OCI-LY7 (cell line): ENCODE measurements around the gene TRAF2. TPM values are rescaled to one million over a fixed set of nuclear protein-coding genes. Genes with fewer than 3 reads are reported as not detected.

Source experiments
- BruUV-seq: library from RNA; stranded (reverse); fragments of 400-500 nt; replicated peaks from 2 replicates; lab custom pipeline; 2021; lab: Mats Ljungman, UMichigan
- CTCF ChIA-PET: fragments of 300-600 bp; sonication (Branson Sonifier 250); formaldehyde crosslinking; loops from one replicate; lab custom pipeline; 2022; ENCODE audit warnings: antibody characterized with exemption; ENCODE audit not compliant: unreplicated experiment; lab: Charles Lee
- POLR2A ChIA-PET: fragments of 300-600 bp; sonication (Branson Sonifier 250); formaldehyde crosslinking; loops from one replicate; lab custom pipeline; 2022; ENCODE audit warnings: antibody characterized with exemption; lab: Charles Lee
- DNase-seq: peaks from one replicate; pipeline ENCODE4 v3.0.0-alpha.2; 2015; ENCODE audit warnings: low spot score
- H2AFZ ChIP-seq: fragments of 200-600 bp; sonication (generic), shearing (Covaris generic); 2 replicates; pipeline ENCODE4 v1.6.1; 2014; ENCODE audit warnings: mild to moderate bottlenecking, antibody characterized with exemption, low read length, moderate library complexity
- H3K27ac ChIP-seq: fragments of 200-600 bp; sonication (generic); 2 replicates; pipeline ENCODE4 v1.5.1; 2014; ENCODE audit warnings: mixed run types, low read depth, mild to moderate bottlenecking, moderate library complexity, low read length, inconsistent platforms; ENCODE audit not compliant: poor library complexity, severe bottlenecking
- H3K36me3 ChIP-seq: fragments of 200-600 bp; sonication (generic); 2 replicates; pipeline ENCODE4 v1.6.1; 2014; ENCODE audit warnings: mild to moderate bottlenecking, antibody characterized with exemption, low read length, moderate library complexity, mixed read lengths; ENCODE audit not compliant: insufficient read depth
- H3K4me1 ChIP-seq: fragments of 200-600 bp; sonication (generic); 2 replicates; pipeline ENCODE4 v1.5.1; 2014; ENCODE audit warnings: mild to moderate bottlenecking, low read length; ENCODE audit not compliant: insufficient read depth, poor library complexity, severe bottlenecking
- H3K4me2 ChIP-seq: fragments of 200-600 bp; sonication (generic); 2 replicates; pipeline ENCODE4 v1.6.1; 2014; ENCODE audit warnings: mild to moderate bottlenecking, low read length
- H3K4me3 ChIP-seq: fragments of 200-600 bp; sonication (generic); 2 replicates; pipeline ENCODE4 v1.5.1; 2014; ENCODE audit warnings: mild to moderate bottlenecking, low read depth, low read length; ENCODE audit not compliant: poor library complexity, severe bottlenecking
- H3K79me2 ChIP-seq: fragments of 200-600 bp; sonication (generic); 2 replicates; pipeline ENCODE4 v1.6.1; 2016; ENCODE audit warnings: low read depth, mild to moderate bottlenecking, low read length, moderate library complexity, mixed read lengths; ENCODE audit not compliant: insufficient read depth
- H3K9me2 ChIP-seq: fragments of 200-600 bp; sonication (generic); 2 replicates; pipeline ENCODE4 v1.6.1; 2016; ENCODE audit warnings: mild to moderate bottlenecking, low read length, mixed read lengths; ENCODE audit not compliant: insufficient read depth
- H3K9me3 ChIP-seq: fragments of 200-600 bp; sonication (generic); 2 replicates; pipeline ENCODE4 v1.6.1; 2014; ENCODE audit warnings: mild to moderate bottlenecking, mixed run types, low read length, mixed read lengths
- H4K20me1 ChIP-seq: fragments of 200-600 bp; sonication (generic); 2 replicates; pipeline ENCODE4 v1.6.1; 2014; ENCODE audit warnings: mild to moderate bottlenecking, antibody characterized with exemption, low read length, moderate library complexity, mixed read lengths; ENCODE audit not compliant: insufficient read depth
- EZH2phosphoT487 ChIP-seq: fragments of 200-600 bp; sonication (generic); IDR thresholded peaks from 2 replicates; pipeline ENCODE4 v1.6.1; 2018; ENCODE audit warnings: low read depth, borderline replicate concordance, mild to moderate bottlenecking, mixed run types, antibody characterized with exemption, low read length, moderate library complexity, mixed read lengths
- intact Hi-C: fragments of 100-400 bp; cut with micrococcal nuclease; formaldehyde crosslinking; loops from one replicate; pipeline ENCODE4 v1.10.0; 2022; ENCODE audit not compliant: unreplicated experiment
- total RNA-seq, 2 experiments: library from RNA; depleted of rRNA in 1 of 2; stranded (reverse); fragments of >200 nt in 1 of 2; shearing (Covaris generic) in 1 of 2; gene quantifications; 2 replicates each; pipeline ENCODE4 v1.2.3, GENCODE V29; 2014 to 2022
- TF ChIP-seq, protein P1 (sequence below): fragments of 200-600 bp; sonication (generic); conservative IDR thresholded peaks from 2 replicates; pipeline ENCODE4 v1.5.1; 2014; ENCODE audit warnings: mild to moderate bottlenecking, antibody characterized with exemption, low read length, moderate library complexity, mixed read lengths

The TRAF2 gene
- total RNA-seq, 2 experiments from 2014 or later = 31.4 to 40.5 TPM

DNA sequence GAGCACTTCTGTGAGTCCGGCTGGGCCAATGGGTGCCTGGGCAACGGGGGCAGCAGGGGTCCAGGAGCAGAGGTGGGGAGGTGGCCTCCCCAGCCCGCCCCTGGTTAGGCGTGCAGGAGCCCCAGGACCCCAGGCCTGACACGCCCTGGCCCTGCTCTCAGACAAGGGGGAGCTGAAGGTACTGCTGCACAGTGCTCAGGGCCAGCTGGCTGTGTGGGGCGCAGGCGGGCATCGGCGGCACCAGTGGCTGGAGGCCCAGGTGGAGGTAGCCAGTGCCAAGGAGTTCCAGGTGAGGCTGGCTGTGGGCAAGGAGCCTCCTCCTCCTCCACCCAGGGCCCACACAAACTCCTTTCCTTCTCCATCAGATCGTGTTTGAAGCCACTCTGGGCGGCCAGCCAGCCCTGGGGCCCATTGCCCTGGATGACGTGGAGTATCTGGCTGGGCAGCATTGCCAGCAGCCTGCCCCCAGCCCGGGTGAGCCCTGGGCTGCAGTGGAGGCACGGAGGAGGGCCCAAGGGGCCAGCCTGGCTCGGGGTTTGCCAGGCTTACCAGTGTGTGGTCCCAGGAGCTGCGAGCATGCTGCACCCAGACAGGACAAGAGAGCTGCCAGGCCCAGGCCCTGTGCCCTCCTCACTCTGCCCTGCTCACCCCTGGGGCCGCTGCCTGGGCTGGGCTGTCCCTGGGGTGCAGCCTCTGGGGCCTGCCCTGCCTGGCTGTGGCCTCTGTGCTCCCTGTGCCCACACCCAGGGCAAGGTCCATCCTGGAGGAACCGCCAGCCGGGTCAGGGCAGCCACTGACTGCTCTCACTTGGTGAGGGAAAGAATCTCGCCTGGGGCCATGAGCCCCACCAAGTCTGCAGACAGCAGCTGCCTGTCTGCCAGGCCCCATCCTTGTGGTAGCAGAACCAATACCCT lies 27.2 kb upstream of the TRAF2 start:
- BruUV-seq = no TSS peak
- Histone ChIP-seq H3K79me2 (no peaks in the 10 kb centered on the region), H4K20me1 (no peaks in the 10 kb centered on the region), H3K4me1 (no peaks in the 10 kb centered on the region), H3K27ac (no peak overlapping the region), H3K36me3 (peaks cover 28% of the 10 kb centered on the region), H3K9me3 (no peaks in the 10 kb centered on the region), H2AFZ (no peak overlapping the region), H3K4me3 (no peak overlapping the region), H3K4me2 (no peak overlapping the region), H3K9me2 (no peaks in the 10 kb centered on the region)
- POLR2A ChIA-PET = no interaction called here
- intact Hi-C loops = no loop called here
- CTCF ChIA-PET = no interaction called here
- TF ChIP-seq EZH2phosphoT487 = no peak
- TF ChIP-seq, protein P1, sequence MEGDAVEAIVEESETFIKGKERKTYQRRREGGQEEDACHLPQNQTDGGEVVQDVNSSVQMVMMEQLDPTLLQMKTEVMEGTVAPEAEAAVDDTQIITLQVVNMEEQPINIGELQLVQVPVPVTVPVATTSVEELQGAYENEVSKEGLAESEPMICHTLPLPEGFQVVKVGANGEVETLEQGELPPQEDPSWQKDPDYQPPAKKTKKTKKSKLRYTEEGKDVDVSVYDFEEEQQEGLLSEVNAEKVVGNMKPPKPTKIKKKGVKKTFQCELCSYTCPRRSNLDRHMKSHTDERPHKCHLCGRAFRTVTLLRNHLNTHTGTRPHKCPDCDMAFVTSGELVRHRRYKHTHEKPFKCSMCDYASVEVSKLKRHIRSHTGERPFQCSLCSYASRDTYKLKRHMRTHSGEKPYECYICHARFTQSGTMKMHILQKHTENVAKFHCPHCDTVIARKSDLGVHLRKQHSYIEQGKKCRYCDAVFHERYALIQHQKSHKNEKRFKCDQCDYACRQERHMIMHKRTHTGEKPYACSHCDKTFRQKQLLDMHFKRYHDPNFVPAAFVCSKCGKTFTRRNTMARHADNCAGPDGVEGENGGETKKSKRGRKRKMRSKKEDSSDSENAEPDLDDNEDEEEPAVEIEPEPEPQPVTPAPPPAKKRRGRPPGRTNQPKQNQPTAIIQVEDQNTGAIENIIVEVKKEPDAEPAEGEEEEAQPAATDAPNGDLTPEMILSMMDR = no peak
- DNase-seq = no peak

DNA sequence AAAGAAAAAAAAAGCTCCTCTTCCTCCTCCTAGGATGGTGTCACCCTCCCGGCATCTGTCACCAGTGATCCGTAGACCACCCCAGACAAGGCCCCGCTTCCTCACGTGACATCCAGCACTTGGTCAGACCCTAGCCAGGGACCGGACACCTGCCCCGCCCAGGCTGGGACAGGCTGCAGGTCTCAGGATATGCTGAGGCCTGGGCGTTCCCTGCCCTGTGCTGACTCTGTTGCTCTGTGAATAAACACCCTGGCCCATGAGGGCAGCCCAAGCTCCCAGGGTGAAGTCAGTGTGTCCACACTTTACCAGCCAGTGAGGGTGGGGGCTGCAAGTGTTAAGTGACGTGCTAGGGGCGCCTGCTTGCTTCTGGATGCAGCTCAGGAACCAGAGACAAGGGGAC lies 25.8 kb upstream of the TRAF2 start:
- no peak overlapping the region for H3K4me2 ChIP-seq
- H2AFZ ChIP-seq = no peak overlapping the region
- no peak for DNase-seq
- POLR2A ChIA-PET = no interaction called here
- CTCF ChIA-PET = no interaction called here
- no peak for TF ChIP-seq EZH2phosphoT487
- TF ChIP-seq, protein P1 = no peak
- intact Hi-C loops = no loop called here
- H3K79me2 ChIP-seq = peaks cover 12% of the 10 kb centered on the region
- peaks cover 8% of the 10 kb centered on the region for H3K4me1 ChIP-seq
- H3K36me3 ChIP-seq = peaks cover 30% of the 10 kb centered on the region
- H4K20me1 ChIP-seq = no peaks in the 10 kb centered on the region
- H3K9me3 ChIP-seq = no peaks in the 10 kb centered on the region
- no peak overlapping the region for H3K4me3 ChIP-seq
- BruUV-seq = no TSS peak
- no peaks in the 10 kb centered on the region for H3K9me2 ChIP-seq
- no peak overlapping the region for H3K27ac ChIP-seq
